ENCODE results near the gene BUB1.
"Not testable (repeated sequence)": the region's sequence is repeated elsewhere in the genome, so short reads cannot be mapped to it uniquely, and the experiment has no call there.

BUB1 gene

DNA sequence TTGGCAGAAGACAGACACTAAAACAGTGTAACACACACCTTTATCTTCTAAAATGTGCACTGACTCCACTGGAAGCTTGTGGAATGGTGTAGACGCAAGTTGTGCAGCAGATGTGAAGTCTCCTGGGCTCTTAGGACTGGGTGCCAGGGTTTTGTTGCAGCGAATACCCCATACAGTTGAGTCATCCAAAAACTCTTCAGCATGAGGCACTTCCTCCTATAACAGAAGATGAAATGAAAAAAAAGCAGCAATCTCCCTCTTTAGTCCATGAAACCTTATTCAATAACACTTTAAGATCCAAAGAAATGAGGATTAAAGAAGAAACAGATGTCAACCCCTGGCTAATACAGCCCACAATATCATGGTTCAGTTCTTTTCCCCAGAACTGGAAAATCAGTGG is 22.2 kb downstream of the BUB1 start:
- no peak for DNase-seq (ENCODE audit: low spot score)

DNA sequence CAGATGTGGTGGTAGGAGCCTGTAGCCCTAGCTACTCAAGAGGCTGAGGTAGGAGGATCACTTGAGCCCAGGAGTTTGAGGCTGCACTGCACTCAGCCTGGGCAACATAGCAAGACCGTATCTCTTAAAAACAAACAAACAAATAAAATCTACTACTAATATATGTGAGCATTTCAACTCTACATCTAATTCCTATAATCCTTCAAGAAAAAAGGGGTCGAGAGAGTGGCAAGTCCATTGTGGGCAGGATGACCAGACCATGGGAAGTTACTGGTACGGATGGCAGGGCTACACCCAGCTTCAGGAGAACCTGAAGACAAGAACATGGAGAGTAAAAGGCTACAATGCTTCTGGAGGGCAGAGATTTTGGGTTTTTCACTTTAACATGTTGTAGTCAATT is 24.0 kb downstream of the BUB1 start:
- DNase-seq (ENCODE audit: low spot score), result no peak

DNA sequence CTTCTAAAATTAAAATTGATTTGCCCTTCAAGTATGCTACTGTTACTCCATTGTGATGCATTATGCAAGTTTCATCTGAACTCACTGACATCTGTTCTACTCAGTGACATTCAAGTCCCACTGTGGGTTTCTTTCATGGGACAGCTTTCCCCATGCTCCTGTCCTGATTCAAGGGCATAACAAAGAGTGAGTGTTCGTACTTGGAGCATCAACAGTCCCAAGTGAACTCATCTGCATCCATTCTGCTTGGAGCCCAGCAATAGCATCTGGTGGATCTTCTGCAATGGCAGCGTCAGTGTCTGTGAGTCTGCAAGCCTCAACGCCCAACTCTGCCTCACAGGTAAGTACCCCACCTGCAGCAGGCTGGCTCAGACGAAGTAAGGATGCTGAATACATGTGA is 27.5 kb downstream of the BUB1 start:
- no peak for DNase-seq (ENCODE audit: low spot score)

DNA sequence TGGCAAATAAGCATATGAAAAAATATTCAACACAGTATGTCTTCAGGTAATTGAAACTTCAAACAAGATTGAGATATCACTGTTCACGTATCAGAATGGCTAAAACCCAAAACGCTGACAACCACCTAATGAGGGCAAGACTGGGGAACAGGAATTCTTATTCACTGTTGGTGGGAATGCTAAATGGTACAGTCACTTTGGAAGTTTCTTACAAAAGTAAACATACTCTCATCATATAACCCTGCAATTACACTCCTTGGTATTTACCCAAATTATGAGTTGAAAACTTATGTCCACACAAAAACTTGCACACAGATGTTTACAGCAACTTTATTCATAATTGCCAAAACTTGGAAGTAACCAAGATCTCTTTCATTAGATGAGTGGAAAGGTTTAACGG is 30.1 kb downstream of the BUB1 start:
- no peak for DNase-seq (ENCODE audit: low spot score)

DNA sequence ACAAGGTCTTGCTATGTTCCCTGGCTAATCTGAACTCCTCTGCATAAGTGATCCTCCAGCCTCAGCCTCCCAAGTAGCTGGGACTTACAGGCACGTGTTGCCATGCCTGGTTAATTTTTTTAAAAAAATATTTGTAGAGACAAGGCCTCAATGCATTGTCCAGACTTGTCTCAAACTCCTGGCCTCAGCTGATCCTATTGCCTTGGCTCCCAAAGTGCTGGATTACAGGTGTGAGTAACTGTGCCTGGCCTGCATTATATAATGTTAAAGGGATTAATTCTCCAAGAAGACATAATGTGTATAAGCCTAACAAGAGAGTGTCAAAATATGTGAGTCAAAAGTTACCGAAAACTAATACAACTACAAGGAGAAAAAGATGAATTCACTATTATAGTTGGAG is 32.2 kb downstream of the BUB1 start:
- no peak for DNase-seq (ENCODE audit: low spot score)

DNA sequence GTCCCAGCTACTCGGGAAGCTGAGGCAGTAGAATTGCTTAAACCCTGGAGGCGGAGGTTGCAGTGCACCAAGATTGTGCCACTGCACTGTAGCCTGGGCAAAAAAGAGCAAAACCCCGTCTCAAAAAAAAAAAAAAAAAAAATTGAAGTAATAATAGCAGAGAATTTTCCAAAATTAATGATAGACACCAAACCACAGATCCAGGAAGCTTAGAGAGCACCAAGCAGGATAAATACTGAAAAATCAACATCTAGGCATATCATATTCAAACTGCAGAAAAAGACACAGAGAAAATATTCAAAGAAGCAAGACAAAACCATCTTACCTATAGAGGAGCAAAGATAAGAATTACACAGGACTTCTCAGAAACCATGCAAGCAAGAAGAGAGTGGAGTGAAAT is 33.5 kb downstream of the BUB1 start:
- no peak for DNase-seq (ENCODE audit: low spot score)

DNA sequence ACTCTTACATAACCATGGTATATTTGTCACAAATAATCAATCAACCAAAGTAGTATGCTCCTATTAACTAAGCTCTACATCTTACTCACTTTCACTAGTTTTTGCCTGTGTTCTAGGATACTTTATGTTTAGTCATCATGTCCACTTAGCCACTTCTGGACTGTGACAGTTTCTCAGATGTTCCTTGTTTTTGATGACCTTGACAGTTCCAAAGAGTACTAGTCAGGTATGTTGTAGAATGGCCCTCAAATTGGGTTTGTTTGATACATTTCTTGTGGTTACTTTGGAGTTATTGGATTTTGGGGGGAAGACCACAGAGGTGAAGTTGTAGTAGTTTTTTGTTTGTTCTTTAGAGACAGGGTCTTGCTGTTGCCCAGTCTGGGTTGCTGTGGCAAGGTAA is 35.5 kb downstream of the BUB1 start:
- DNase-seq (ENCODE audit: low spot score), result no peak

DNA sequence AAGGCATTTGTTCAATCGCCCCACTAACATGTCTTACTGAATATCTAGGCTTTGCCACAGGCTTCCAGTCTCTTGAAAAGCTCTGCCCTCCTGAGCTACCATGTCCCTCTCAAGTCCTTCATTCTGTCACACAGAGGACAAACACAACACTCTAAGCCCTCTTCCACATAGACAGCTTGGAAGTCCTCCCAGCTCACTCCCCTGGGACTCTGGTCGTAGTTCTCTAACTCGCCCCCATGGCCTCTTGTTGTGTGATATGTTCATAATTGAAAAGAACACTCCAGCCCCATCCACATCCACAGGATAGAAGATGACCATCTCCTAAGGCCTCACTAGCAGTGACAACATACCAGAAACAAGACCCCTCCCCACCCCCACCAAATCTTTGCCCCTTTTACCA is 37.9 kb downstream of the BUB1 start:
- no peak for DNase-seq (ENCODE audit: low spot score)

DNA sequence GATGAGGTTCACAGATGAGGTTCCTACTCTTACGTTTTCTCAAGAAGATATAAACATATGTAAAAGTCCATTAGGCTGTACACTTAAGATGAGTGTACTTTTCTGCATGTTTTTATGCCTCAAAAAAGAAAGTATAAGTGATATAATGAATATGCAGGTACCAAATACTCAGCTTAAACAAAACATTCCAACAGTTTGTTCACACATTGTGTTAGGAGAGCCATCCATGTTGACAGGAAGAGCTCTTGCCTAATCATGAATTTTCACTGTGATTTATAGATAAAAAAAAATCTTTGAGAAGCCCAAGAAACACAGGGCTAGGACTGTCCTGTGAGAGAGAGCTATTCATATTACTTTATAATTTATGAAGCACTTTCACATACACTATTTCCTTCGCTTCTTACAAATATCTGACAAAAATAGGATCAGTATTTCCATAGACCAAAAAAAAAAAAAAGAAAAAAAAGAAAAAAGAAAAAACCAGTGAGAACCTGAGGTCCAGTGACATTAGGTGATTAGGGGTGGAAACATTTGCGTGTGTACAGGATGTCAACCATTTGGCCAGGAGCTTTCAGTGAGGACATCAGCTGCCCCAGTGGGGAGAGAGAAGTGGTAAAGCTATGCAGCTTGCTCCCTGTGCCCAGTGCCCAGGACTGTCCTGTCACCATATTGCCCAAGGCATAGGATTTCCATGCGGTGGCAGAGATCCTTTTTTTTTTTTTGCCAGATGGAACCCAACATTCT is 38.7 kb downstream of the BUB1 start:
- DNase-seq (ENCODE audit: low spot score), result no peak

DNA sequence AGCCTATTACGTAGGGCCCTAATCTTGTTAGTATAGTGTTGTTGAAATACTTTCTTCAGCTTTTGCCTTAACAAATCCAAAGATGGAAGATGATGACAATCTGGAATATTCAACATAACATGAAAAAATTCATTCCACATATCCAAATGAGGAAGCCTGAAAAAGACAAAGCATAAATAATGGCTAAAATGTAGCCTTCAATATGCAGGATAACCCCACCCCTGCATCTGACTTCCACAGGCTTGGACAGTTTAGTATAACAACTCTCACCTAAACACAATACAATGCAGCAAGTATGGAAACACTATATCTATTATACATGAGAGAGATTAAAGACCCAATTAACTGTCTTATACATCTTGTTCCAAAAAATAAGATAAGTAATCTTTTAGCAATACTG is 39.9 kb downstream of the BUB1 start:
- DNase-seq (ENCODE audit: low spot score), result no peak

DNA sequence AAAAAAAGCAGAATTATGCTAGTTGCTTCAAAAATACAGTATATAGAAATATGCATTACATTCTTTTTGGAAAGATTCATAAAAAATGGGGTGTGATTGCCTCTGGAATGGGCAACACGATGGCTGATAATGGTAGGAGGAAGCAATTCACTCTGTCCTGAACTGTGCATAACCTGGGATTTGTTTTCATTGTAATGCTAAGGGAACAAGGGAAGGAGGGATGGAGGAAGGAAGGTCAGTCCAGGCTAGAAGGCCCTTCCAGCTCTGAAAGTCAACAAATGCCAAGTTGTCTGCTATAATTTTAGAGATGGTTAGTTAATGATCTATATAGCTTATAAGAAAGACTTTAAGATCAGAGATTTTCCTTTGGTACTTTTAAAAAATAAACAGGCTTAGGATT is 40.8 kb downstream of the BUB1 start:
- no peak for DNase-seq (ENCODE audit: low spot score)

DNA sequence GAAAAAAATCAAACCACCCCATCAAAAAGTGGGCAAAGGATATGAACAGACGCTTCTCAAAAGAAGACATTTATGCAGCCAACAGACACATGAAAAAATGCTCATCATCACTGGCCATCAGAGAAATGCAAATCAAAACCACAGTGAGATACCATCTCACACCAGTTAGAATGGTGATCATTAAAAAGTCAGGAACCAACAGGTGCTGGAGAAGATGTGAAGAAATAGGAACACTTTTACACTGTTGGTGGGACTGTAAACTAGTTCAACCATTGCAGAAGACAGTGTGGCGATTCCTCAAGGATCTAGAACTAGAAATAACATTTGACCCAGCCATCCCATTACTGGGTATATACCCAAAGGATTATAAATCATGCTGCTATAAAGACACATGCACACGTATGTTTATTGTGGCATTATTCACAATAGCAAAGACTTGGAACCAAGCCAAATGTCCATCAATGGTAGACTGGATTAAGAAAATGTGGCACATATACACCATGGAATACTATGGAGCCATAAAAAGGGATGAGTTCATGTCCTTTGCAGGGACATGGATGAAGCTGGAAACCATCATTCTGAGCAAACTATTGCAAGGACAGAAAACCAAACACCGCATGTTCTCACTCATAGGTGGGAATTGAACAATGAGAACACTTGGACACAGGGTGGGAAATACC is 41.8 kb downstream of the BUB1 start:
- not testable (repeated sequence) for DNase-seq (ENCODE audit: low spot score)

DNA sequence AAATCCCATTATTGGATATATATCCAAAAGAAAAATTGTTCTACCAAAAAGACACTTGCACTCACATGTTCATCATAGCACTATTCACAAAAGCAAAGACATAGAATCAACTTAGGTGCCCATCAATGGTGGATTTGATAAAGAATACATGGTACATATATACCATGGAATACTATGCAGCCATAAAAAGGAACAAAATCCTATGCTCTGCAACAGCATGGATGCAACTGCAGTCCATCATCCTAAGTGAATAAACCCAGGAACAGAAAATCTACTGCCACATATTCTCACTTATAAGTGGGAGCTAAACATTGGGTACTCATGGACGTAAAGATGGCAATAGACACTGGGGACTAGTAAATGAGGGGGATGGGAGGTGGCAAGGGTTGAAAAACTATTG is 50.5 kb downstream of the BUB1 start:
- DNase-seq (ENCODE audit: low spot score), result not testable (repeated sequence)

DNA sequence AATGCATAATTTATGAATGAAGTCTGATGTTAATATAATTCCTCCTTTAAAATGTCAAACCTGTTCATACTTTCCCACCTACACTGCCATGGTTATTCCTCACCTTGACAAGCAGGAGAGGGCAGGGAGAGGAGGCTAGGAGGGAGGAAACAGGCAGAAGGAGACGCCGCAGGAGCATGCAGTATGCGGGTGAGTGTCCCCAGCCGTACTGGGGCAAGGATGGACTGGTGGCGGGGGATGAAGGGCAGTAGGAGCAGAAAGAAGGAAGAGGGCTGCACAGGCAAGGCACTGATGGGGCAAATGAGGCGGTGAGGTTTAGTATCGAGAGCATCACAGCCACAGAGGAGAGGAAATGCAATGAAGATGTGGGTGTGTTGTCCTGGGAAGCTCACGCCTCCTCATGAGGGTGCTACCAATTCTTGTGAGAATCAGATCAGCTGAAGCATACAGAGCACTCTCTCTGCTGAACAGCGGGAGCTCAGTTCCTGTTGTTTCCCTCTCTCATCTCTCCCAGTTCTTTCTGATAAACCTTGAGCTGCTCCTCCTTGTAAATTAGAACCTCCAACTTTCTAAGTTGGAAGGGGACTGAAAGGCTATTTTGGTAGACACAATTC is 58.4 kb downstream of the BUB1 start:
- not testable (repeated sequence) for DNase-seq (ENCODE audit: low spot score)

DNA sequence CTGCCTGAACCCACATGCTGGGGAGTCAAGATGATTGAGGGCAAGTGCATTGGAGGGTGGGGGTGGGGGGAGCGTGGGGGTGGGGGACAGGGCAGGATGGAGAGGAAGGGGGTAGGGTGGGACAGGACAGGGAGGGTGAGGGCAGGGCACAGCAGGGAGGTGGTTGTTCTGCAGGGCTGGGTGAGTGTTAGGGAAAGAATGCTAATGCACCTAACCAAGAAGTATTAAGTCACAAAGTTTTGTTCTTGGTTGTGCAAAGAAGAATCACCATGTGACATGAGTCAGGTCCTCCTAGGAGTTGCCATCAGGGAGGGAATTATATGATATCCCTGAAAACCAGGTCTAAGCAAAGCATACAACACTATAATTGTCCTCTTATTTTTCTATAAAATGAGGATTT is 63.9 kb downstream of the BUB1 start:
- not testable (repeated sequence) for DNase-seq (ENCODE audit: low spot score)

DNA sequence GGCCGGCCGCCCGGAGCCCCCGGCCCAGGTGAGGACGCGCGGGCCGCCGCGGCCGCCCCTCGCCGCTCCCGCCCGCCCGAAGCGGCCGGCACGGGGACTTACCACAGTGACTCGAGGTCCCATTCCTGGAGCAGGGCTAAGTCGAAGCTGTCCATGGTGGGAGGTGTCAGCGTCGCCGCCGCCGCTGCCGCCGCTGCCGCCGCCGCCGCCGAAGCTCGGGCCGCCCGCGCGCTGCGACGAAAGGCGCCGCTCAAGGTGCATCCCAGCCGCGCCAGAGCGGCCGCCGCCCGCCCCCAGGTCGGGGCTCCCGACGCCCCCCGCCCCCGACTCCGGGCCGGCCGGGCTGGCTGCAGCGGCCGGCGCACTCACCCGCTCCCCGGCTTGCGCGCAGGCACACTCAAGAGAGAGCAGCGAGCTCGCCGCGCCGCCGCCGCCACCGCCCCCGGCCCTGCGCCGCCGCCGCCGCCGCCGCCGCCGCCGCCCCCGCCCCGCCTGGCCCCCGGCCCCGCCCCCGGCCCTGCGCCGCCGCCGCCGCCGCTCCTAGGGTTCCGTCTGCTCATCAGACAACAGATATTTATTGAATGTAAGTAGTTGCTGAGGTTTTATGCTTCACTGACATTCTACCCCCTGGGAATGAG is 67.1 kb downstream of the BUB1 start:
- not testable (repeated sequence) for DNase-seq (ENCODE audit: low spot score)

DNA sequence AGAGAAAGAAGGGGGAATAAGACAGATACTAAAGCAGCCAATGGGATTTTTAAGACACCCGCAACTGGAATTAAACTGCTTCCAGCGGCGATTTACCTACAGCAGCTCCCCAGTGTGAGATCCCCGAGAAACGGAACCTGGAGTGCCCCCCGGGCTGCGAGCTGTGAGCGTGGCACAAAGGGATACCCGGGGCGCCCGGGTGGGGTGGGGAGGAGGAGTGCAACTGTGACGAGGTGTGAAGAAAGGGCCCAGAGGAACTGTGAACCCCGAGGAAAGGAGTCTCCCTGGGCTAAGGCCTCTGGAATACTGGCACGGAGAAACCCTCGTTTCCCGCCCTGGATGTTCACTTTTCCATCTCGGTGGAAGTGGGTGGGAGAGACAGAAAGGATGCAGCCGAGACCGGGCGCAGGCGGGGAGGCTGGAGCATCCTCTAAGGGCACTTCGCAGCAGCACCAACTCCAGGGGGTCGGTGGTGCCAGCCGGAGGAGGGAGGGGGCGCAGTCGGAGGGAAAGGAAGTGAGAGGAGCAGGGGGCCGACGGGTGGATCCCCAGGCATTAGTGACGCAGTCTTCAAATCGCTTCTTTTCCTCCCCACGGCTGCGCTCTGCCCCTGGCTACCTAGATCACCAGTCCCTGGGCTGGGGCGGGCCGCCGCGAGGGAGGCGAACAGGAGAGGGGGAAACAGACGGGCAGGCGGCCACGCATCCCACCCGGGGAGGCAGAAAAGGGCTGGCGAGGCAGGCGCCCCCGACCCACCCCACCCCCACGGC is 67.8 kb downstream of the BUB1 start:
- DNase-seq (ENCODE audit: low spot score), result not testable (repeated sequence)

DNA sequence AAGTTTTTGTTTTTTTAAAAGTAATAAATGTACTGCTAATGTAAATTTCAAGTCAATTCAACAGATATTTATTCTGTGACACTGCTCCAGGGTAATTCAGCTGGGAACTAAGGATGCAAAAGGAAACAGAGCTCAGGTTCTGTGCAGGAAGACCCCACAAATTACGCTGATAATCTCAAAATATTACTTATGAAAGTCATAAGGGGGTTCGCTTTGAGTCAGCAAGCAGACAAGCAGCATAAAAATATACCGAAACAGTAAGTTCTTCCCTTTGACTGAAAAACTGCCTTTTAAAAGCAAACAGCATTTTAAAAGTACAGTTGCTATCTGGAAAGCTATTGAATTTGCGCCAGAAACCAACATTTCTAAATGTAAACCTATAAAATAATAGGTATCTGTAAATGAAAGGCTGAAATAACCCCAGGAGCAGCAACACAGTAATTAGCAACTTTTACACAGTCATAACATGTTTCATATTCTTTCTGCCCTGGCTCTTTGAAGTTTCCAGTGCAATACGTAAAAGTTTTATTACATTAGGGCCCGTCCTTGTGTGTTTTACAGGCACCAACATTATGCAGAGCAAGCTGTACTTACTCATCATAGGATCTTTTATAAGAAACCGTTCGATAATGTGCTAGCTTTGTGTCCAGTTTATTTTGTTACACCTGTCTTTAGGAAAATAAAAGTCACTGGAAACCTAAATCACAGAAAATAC is 68.9 kb downstream of the BUB1 start:
- DNase-seq (ENCODE audit: low spot score), result not testable (repeated sequence)

DNA sequence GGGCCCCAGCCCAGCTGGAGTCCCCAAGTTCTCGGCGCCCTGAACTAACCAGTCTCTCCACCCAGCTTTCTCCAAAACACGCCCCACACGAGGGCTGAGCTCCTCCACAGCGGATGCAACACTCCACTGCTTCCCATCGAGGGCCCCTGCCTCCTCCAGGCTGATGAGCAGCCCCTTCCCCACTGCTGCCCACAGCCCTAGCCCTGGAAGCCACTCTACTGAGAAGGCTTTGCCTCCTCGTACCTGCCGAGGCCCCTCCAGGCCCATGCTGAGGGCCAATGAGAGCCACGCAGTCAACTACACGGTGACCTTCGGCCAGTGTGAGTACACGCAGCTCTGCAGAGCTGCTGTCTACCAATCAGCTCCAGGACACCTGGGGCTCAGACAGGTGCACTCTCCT is 72.8 kb downstream of the BUB1 start:
- not testable (repeated sequence) for DNase-seq (ENCODE audit: low spot score)

DNA sequence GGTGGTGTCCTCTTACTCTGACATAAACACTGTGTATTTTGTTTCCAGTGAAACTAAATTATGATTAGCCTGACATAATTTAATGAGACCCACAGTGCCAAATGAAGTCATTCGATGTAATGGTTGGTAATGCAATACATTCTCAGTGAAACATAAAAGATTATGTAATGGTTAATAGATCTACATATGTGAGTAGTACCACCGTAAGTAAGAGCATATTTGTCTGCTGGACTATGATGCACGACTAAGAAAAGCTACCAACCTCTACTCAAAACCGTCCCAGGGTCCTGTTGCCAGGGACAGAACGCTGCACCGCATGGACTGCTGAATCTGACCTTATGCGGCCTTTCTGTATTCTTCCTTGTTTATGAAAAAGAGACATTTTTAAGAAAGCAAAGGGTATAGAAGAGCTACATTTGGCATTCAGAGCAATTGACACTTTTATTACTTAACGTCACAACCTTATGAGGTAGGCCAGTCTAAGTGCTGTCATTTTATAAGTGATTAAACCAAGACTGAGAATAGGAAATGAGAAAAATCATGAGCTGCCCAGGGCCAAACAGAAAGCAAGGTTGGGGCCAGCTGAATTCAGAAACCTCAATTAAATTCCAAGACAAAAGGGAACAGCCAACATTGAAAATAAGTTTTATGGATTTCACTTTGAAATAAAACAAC is 73.8 kb downstream of the BUB1 start:
- not testable (repeated sequence) for DNase-seq (ENCODE audit: low spot score)

DNA sequence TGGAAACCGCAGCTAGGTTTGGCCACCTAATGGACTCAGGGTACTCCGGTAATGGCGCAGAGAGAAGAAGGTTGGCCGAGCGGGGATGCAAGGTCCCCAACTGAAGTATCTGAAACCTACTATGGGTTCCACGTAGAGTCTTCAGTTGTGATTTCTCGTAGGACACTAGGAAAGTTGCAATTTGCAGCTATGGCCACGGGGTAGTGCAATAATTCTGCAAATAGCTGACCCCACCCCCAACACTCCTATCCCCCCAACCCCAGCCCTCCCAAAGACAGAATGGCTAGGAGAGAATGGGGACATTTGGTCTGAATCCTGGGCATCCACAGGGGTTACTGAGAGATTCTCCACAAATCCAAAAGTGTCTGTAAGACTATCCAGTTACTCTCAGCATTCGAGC is 75.7 kb downstream of the BUB1 start:
- not testable (repeated sequence) for DNase-seq (ENCODE audit: low spot score)
